IPS DF 6.9 (cell line): ENCODE measurements around the gene SDF4.

Experiments used
- DNase-seq: peaks from one replicate; pipeline ENCODE4 v3.0.0-alpha.2; 2013; ENCODE audit warnings: low read depth, low spot score
- H3K27ac ChIP-seq: one replicate; pipeline ENCODE4 v1.5.1; 2013; ENCODE audit warnings: low read length, control low read depth
- H3K27me3 ChIP-seq: 2 replicates; pipeline ENCODE4 v1.6.1; 2013; ENCODE audit warnings: mild to moderate bottlenecking, low read length; ENCODE audit not compliant: control insufficient read depth, insufficient read depth
- H3K36me3 ChIP-seq: 2 replicates; pipeline ENCODE4 v1.6.1; 2013; ENCODE audit warnings: low read length; ENCODE audit not compliant: control insufficient read depth, insufficient read depth
- H3K4me1 ChIP-seq: 2 replicates; pipeline ENCODE4 v1.6.1; 2013; ENCODE audit warnings: low read length; ENCODE audit not compliant: control insufficient read depth, insufficient read depth
- H3K4me3 ChIP-seq: 2 replicates; pipeline ENCODE4 v1.5.1; 2013; ENCODE audit warnings: mild to moderate bottlenecking, low read length
- H3K9me3 ChIP-seq: 2 replicates; pipeline ENCODE4 v1.6.1; 2013; ENCODE audit warnings: low read length, inconsistent platforms; ENCODE audit not compliant: control insufficient read depth, insufficient read depth
- WGBS: extraction: QIAGEN DNeasy Blood & Tissue Kit; methylation state at CpG from one replicate; pipeline ENCODE4 v1.1.7; 2013; ENCODE audit warnings: mixed read lengths, missing lambda C conversion rate; ENCODE audit not compliant: insufficient read length, insufficient coverage; 5-methylcytosine and 5-hydroxymethylcytosine counted together

SDF4 gene

GRCh38 chr1:1217621-1218523 lies 13.9 kb downstream of the SDF4 start:
- Histone ChIP-seq H3K27me3 (no peaks in the 10 kb centered on the region), H3K4me3 (no peak overlapping the region), H3K4me1 (no peaks in the 10 kb centered on the region), H3K36me3 (peaks cover 14% of the 10 kb centered on the region), H3K9me3 (no peaks in the 10 kb centered on the region), H3K27ac (no peak overlapping the region)
- DNase-seq: no peak
- WGBS: no CpG with 5 or more reads among the region's 52 CpGs

- H3K27me3 ChIP-seq: no peaks in the 10 kb centered on the region
- H3K9me3 ChIP-seq: no peaks in the 10 kb centered on the region
- no CpG with 5 or more reads among the region's 74 CpGs for WGBS
- peaks cover 11% of the 10 kb centered on the region for H3K36me3 ChIP-seq
- H3K27ac ChIP-seq: no peak overlapping the region
- DNase-seq: no peak
- no peak overlapping the region for H3K4me3 ChIP-seq
- H3K4me1 ChIP-seq: no peaks in the 10 kb centered on the region
Observed at GRCh38 chr1:1216770-1217620, 14.8 kb downstream of the SDF4 start.

- H3K27me3 ChIP-seq: no peaks in the 10 kb centered on the region
- peaks cover 11% of the 10 kb centered on the region for H3K36me3 ChIP-seq
- no peak overlapping the region for H3K27ac ChIP-seq
- H3K4me3 ChIP-seq: no peak overlapping the region
- no CpG with 5 or more reads among the region's 21 CpGs for WGBS
- H3K9me3 ChIP-seq: no peaks in the 10 kb centered on the region
- no peaks in the 10 kb centered on the region for H3K4me1 ChIP-seq
- no peak for DNase-seq
Observed at GRCh38 chr1:1215881-1216605, 15.8 kb downstream of the SDF4 start.

GRCh38 chr1:1215080-1215676 lies 16.6 kb downstream of the SDF4 start:
- Histone ChIP-seq H3K9me3 (no peaks in the 10 kb centered on the region), H3K27me3 (no peaks in the 10 kb centered on the region), H3K36me3 (peaks cover 7% of the 10 kb centered on the region), H3K4me3 (no peak overlapping the region), H3K27ac (no peak overlapping the region), H3K4me1 (no peaks in the 10 kb centered on the region)
- DNase-seq: no peak
- WGBS: no CpG with 5 or more reads among the region's 11 CpGs

GRCh38 chr1:1213345-1214265 lies 18.2 kb downstream of the SDF4 start, which contains the start of gene TNFRSF4:
Gene TNFRSF4 (minus strand): TSS chr1:1214153. CDS start chr1:1214127, 26 bp downstream.
- Histone ChIP-seq H3K4me3 (no peak within 1 kb of the TSS; the same call in 1 of the 2 replicates), H3K27me3 (no peaks in the 10 kb centered on the region), H3K9me3 (no peaks in the 10 kb centered on the region), H3K36me3 (peaks cover 5% of the 10 kb centered on the region), H3K4me1 (no peaks in the 10 kb centered on the region), H3K27ac (no peak within 1 kb of the TSS)
- no CpG with 5 or more reads among the region's 56 CpGs for WGBS
- no peak for DNase-seq

- no peak for DNase-seq
- H3K4me3 ChIP-seq: no peak overlapping the region; the same call in 1 of the 2 replicates
- no CpG with 5 or more reads among the region's 24 CpGs for WGBS
- H3K9me3 ChIP-seq: no peaks in the 10 kb centered on the region
- no peaks in the 10 kb centered on the region; the same call in 1 of the 2 replicates for H3K36me3 ChIP-seq
- no peaks in the 10 kb centered on the region for H3K27me3 ChIP-seq
- no peaks in the 10 kb centered on the region; the same call in 1 of the 2 replicates for H3K4me1 ChIP-seq
- H3K27ac ChIP-seq: no peak overlapping the region
Observed at GRCh38 chr1:1212780-1213344, 18.9 kb downstream of the SDF4 start.

- no CpG with 5 or more reads among the region's 28 CpGs for WGBS
- H3K4me3 ChIP-seq: no peak overlapping the region; the same call in 1 of the 2 replicates
Observed at GRCh38 chr1:1211541-1212441, 20.0 kb downstream of the SDF4 start.

GRCh38 chr1:1210726-1211540 lies 20.9 kb downstream of the SDF4 start:
- Histone ChIP-seq H3K27ac (no peak overlapping the region), H3K9me3 (no peaks in the 10 kb centered on the region), H3K4me1 (peaks cover 4% of the 10 kb centered on the region), H3K36me3 (no peaks in the 10 kb centered on the region; the same call in 1 of the 2 replicates), H3K4me3 (no peak overlapping the region), H3K27me3 (no peaks in the 10 kb centered on the region; the same call in 1 of the 2 replicates)
- DNase-seq: no peak
- no CpG with 5 or more reads among the region's 31 CpGs for WGBS

More at GRCh38 chr1:1211541-1212441, 20.0 kb downstream of the SDF4 start:
- Histone ChIP-seq H3K36me3 (no peaks in the 10 kb centered on the region; the same call in 1 of the 2 replicates), H3K27ac (no peak overlapping the region), H3K9me3 (no peaks in the 10 kb centered on the region), H3K27me3 (no peaks in the 10 kb centered on the region), H3K4me1 (peaks cover 1% of the 10 kb centered on the region; the same call in 1 of the 2 replicates)
- no peak for DNase-seq
